CD14-positive monocyte (primary cell): ENCODE data around the gene EBF3. TPM values are rescaled to one million over a fixed set of nuclear protein-coding genes. Genes with fewer than 3 reads are reported as not detected.

Experiments used
- DNase-seq, 3 donors: peaks; one replicate each; pipeline ENCODE4 v3.0.0-alpha.2; 2011 to 2022
- H2AFZ ChIP-seq: 2 replicates; pipeline ENCODE4 v1.6.0; 2012; ENCODE audit warnings: mild to moderate bottlenecking, low read depth, low read length, inconsistent platforms; ENCODE audit not compliant: insufficient read depth, poor library complexity, severe bottlenecking
- H3K27ac ChIP-seq, 2 donors: 1 replicate in 1 of 2; 2 replicates in 1 of 2; pipeline ENCODE4 v1.5.1; 2012 to 2013; ENCODE audit warnings: low read length in 2 of 2, control low read depth in 1 of 2, inconsistent platforms in 1 of 2, low read depth in 1 of 2, mild to moderate bottlenecking in 1 of 2
- H3K27me3 ChIP-seq, 2 donors: one replicate each; pipeline versions ENCODE4 v1.6.0 to v1.6.1; 2011 to 2013; ENCODE audit warnings: low read length in 2 of 2; ENCODE audit not compliant: control insufficient read depth in 2 of 2, insufficient read depth in 2 of 2
- H3K36me3 ChIP-seq, 2 donors: replicated peaks in 1 of 2; 1 replicate in 1 of 2; 2 replicates in 1 of 2; pipeline versions ENCODE4 v1.5.1 to v1.6.1; 2012 to 2013; ENCODE audit warnings: low read length in 2 of 2, control low read depth in 1 of 2, inconsistent platforms in 1 of 2, mild to moderate bottlenecking in 1 of 2; ENCODE audit not compliant: insufficient read depth in 2 of 2, control insufficient read depth in 1 of 2
- H3K4me1 ChIP-seq, 2 donors: 1 replicate in 1 of 2; 2 replicates in 1 of 2; pipeline versions ENCODE4 v1.5.1 to v1.6.1; 2012 to 2013; ENCODE audit warnings: low read length in 2 of 2, control low read depth in 1 of 2, inconsistent platforms in 1 of 2, mild to moderate bottlenecking in 1 of 2, moderate library complexity in 1 of 2; ENCODE audit not compliant: insufficient read depth in 2 of 2, control insufficient read depth in 1 of 2
- H3K4me2 ChIP-seq: replicated peaks from 2 replicates; pipeline ENCODE3; 2012; ENCODE audit warnings: low read length, moderate library complexity, mild to moderate bottlenecking; ENCODE audit not compliant: poor library complexity, severe bottlenecking; ENCODE audit errors: extremely low read depth
- H3K4me3 ChIP-seq, 3 experiments: fragments of 200-600 bp in 1 of 3; sonication (generic) in 1 of 3; replicated peaks in 1 of 3; 1 replicate in 2 of 3; 2 replicates in 1 of 3; pipeline ENCODE4 v1.5.1; 2011 to 2013; ENCODE audit warnings: low read length in 3 of 3, mild to moderate bottlenecking in 3 of 3, control low read depth in 2 of 3, low read depth in 2 of 3, inconsistent platforms in 1 of 3, moderate library complexity in 1 of 3
- H3K79me2 ChIP-seq: 2 replicates; pipeline ENCODE4 v1.6.0; 2012; ENCODE audit warnings: mild to moderate bottlenecking, control low read depth, inconsistent platforms, low read length, moderate library complexity; ENCODE audit not compliant: insufficient read depth
- H3K9ac ChIP-seq: 2 replicates; pipeline ENCODE4 v1.6.0; 2017; ENCODE audit warnings: low read length, mild to moderate bottlenecking; ENCODE audit not compliant: insufficient read depth, poor library complexity, severe bottlenecking
- H3K9me3 ChIP-seq, 2 donors: replicated peaks in 1 of 2; 1 replicate in 1 of 2; 2 replicates in 1 of 2; pipeline versions ENCODE4 v1.5.1 to v1.6.1; 2012 to 2013; ENCODE audit warnings: low read length in 2 of 2, control low read depth in 1 of 2; ENCODE audit not compliant: control insufficient read depth in 1 of 2, insufficient read depth in 1 of 2
- H4K20me1 ChIP-seq: 2 replicates; pipeline ENCODE4 v1.6.0; 2012; ENCODE audit warnings: mild to moderate bottlenecking, low read length, control low read depth, moderate library complexity; ENCODE audit not compliant: insufficient read depth
- H3K27ac Mint-ChIP-seq, 7 donors: one replicate each; pipeline ENCODE4 v1.8.0; 2020; ENCODE audit warnings: mild to moderate bottlenecking in 7 of 7, mixed read lengths in 7 of 7, moderate library complexity in 6 of 7, inconsistent platforms in 2 of 7
- H3K27me3 Mint-ChIP-seq, 3 donors: one replicate each; pipeline ENCODE4 v1.8.0; 2021 to 2022; ENCODE audit warnings: low read depth in 3 of 3, mild to moderate bottlenecking in 3 of 3, mixed read lengths in 3 of 3, moderate library complexity in 3 of 3, inconsistent platforms in 1 of 3
- H3K36me3 Mint-ChIP-seq, 2 donors: one replicate each; pipeline ENCODE4 v1.8.0; 2020; ENCODE audit warnings: mixed read lengths in 2 of 2, inconsistent platforms in 1 of 2, mild to moderate bottlenecking in 1 of 2
- H3K4me1 Mint-ChIP-seq: one replicate; pipeline ENCODE4 v1.8.0; 2020; ENCODE audit warnings: mild to moderate bottlenecking, mixed read lengths
- H3K4me3 Mint-ChIP-seq, 2 donors: one replicate each; pipeline ENCODE4 v1.8.0; 2020; ENCODE audit warnings: mild to moderate bottlenecking in 2 of 2, mixed read lengths in 2 of 2, moderate library complexity in 1 of 2
- H3K9me3 Mint-ChIP-seq, 7 donors: one replicate each; pipeline ENCODE4 v1.8.0; 2020 to 2022; ENCODE audit warnings: mixed read lengths in 7 of 7, mild to moderate bottlenecking in 6 of 7, moderate library complexity in 6 of 7, inconsistent platforms in 2 of 7
- WGBS: methylation state at CpG from one replicate; pipeline ENCODE4 v1.1.5; 2013; ENCODE audit warnings: missing lambda C conversion rate; ENCODE audit not compliant: insufficient coverage; 5-methylcytosine and 5-hydroxymethylcytosine counted together
- intact Hi-C, 2 donors: fragments of 100-400 bp; cut with micrococcal nuclease; formaldehyde crosslinking; loops; one replicate each; pipeline versions ENCODE4 v1.15.0 to v1.15.1; 2023
- polyA plus RNA-seq, 3 donors: library from polyadenylated mRNA; depleted of rRNA in 1 of 3; unstranded in 2 of 3; stranded (reverse) in 1 of 3; fragments of 300-500 nt in 2 of 3; fragments of >200 nt in 1 of 3; fragmentation: Illumina TruSeq in 2 of 3; gene quantifications; 1 replicate in 2 of 3; 2 replicates in 1 of 3; pipeline ENCODE4 v1.2.3, GENCODE V29; 2012 to 2021
- TF ChIP-seq, protein P1 (sequence below): fragments of 200-600 bp; IDR thresholded peaks from one replicate; pipeline ENCODE4 v1.8.0; 2022; ENCODE audit warnings: antibody characterized with exemption, mild to moderate bottlenecking

The EBF3 gene
- polyA plus RNA-seq, 3 donors = not detected

DNA sequence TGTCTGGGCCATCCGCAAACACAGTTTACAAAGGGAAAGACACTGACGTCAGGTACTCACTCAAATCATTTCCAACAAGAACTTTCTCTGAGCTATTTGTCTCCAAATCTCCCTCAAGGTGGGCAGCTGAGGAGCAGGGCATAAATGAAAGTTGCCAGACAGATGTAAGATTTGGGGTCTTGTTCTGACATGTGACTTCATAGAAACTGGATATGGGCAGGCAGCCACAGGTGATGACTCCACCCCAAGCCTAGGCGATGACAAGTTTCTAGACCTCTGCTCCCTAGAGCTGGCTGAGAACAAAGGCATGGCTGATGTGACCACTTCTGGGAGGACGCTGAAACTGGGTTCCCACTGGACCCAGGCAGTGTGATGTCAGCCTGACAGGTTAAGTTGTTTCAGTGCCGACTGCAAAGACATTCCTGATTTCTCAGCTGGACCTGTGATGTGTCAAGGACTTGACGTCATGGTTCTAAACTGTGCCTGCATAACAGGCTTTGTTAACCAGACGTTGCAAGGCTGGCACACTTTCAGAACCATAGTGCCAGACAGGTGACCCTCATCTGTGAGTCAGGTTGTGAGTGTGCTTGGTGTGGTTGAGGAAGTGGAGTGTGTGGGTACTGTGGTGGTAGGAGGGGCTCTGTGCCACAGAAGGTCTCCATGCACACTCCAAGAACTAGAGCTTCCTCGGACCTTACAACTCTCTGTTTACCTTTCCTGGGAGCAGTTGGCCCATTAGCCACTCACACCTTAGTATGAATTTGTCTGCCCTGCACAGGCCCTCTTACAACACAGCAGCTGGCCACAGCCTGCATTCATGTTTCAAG is 39.9 kb upstream of the EBF3 start:
- Histone ChIP-seq H3K9me3 (peaks cover 6 to 23% of the 10 kb centered on the region in 2 donors), H2AFZ (no peak overlapping the region), H4K20me1 (no peaks in the 10 kb centered on the region), H3K4me2 (no peak overlapping the region), H3K4me1 (no peaks in the 10 kb centered on the region), H3K36me3 (no peaks in the 10 kb centered on the region), H3K79me2 (no peaks in the 10 kb centered on the region), H3K27ac (no peak overlapping the region), H3K27me3 (peaks cover 0 to 2% of the 10 kb centered on the region in 2 donors), H3K4me3 (no peak overlapping the region), H3K9ac (no peak overlapping the region)
- DNase-seq = no peak
- TF ChIP-seq, protein P1, sequence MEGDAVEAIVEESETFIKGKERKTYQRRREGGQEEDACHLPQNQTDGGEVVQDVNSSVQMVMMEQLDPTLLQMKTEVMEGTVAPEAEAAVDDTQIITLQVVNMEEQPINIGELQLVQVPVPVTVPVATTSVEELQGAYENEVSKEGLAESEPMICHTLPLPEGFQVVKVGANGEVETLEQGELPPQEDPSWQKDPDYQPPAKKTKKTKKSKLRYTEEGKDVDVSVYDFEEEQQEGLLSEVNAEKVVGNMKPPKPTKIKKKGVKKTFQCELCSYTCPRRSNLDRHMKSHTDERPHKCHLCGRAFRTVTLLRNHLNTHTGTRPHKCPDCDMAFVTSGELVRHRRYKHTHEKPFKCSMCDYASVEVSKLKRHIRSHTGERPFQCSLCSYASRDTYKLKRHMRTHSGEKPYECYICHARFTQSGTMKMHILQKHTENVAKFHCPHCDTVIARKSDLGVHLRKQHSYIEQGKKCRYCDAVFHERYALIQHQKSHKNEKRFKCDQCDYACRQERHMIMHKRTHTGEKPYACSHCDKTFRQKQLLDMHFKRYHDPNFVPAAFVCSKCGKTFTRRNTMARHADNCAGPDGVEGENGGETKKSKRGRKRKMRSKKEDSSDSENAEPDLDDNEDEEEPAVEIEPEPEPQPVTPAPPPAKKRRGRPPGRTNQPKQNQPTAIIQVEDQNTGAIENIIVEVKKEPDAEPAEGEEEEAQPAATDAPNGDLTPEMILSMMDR = no peak
- WGBS = 90% methylated on average over 6 of the region's 8 CpGs
- intact Hi-C loops = no loop called here
- peaks cover 3 to 13% (median 5%) of the 10 kb centered on the region in 3 donors for H3K27me3 Mint-ChIP-seq
- H3K4me1 Mint-ChIP-seq = no peaks in the 10 kb centered on the region
- H3K9me3 Mint-ChIP-seq = peaks cover 6 to 20% (median 16%) of the 10 kb centered on the region in 7 donors
- no peaks in the 10 kb centered on the region for H3K36me3 Mint-ChIP-seq
- no peak overlapping the region for H3K4me3 Mint-ChIP-seq
- H3K27ac Mint-ChIP-seq = peak overlapping the region in 1 of 7 donors; percentile 63

DNA sequence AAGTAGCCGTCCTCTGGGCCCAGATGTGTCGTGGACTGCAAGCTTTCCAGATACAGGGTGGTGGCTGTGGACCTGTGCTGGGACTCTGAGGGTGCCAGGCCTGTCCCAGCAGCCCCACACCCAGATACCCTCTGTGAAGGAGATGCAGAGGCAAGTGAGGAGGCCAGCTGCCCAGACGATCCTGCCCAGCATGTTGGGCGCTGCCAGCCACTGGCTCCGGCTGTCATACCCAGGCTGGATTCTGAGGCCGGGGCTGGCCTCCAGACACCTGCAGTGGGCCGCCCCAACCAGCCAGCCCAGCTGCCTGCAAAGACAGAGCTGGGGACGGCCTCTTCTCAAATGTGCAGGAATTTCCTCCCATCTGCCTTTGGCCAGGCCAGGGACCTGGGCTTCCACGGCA is 39.1 kb upstream of the EBF3 start:
- intact Hi-C loops = no loop called here
- TF ChIP-seq, protein P1 = no peak
- peaks cover 6 to 20% (median 16%) of the 10 kb centered on the region in 7 donors for H3K9me3 Mint-ChIP-seq

More for the DNA sequence above, 39.1 kb upstream of the EBF3 start:
- H3K4me3 ChIP-seq = no peak overlapping the region
- H3K27me3 ChIP-seq = peaks cover 0 to 2% of the 10 kb centered on the region in 2 donors
- Mint-ChIP-seq H3K36me3 (no peaks in the 10 kb centered on the region), H3K27me3 (peaks cover 0 to 8% (median 5%) of the 10 kb centered on the region in 3 donors), H3K4me3 (no peak overlapping the region), H3K4me1 (no peaks in the 10 kb centered on the region), H3K27ac (no peak overlapping the region)
- no peaks in the 10 kb centered on the region for H3K36me3 ChIP-seq
- DNase-seq = no peak
- H3K79me2 ChIP-seq = no peaks in the 10 kb centered on the region
- H3K4me1 ChIP-seq = no peaks in the 10 kb centered on the region
- no peak overlapping the region for H3K27ac ChIP-seq
- no peaks in the 10 kb centered on the region for H4K20me1 ChIP-seq
- H2AFZ ChIP-seq = no peak overlapping the region
- 86% methylated on average over 9 of the region's 9 CpGs for WGBS
- peaks cover 6 to 23% of the 10 kb centered on the region in 2 donors for H3K9me3 ChIP-seq
- no peak overlapping the region for H3K4me2 ChIP-seq
- no peak overlapping the region for H3K9ac ChIP-seq
